ENCODE data around the gene MYLK. TPM values are rescaled to one million over a fixed set of nuclear protein-coding genes. Genes with fewer than 3 reads are reported as not detected.

MYLK gene
- total and polyA plus RNA-seq, 2 of the 4 experiments (the other 2 are of a cell fraction) = 299 to 484 TPM

DNA sequence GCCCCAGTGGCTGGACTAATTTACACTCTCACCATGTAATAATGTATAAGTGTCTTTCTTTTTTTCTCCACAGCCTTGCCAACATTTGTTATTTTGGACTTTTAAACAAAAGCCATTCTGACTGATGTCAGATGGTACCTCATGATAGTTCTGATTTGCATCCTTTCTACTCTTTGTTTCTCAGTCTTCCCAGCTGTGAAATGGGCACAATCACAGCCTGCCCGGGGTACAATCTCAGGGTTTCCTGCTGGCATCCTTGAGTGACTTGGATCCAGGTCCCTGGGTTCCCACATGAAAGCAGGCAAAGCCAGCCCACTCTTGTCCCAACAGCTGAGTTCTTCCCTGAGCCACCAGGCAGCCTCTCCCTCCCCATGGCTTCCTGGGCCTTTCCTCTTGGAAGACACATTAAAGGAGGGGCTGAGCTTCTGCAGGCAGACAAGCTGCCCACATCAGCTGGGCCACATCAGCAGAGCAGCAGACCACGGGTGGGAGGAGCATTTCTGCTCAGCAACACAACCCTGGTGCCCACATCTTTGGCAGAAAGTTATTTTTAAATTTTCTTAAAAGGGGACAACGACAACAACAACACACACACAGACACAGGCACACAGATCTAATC, 82.0 kb downstream of the MYLK start:
- H3K14ac ChIP-seq (replicated peaks; ENCODE audit: low read depth, low read length) = peak overlapping the region; percentile 64
- H3K4me1 ChIP-seq (ENCODE audit: control insufficient read depth, insufficient read depth, low read length) = peaks cover 17% of the 10 kb centered on the region
- H2AK5ac ChIP-seq (ENCODE audit: low read depth, low read length) = peak overlapping the region; percentile 75; the same call in 1 of the 2 replicates
- peak overlapping the region; percentile 25 for H2AFZ ChIP-seq (replicated peaks; ENCODE audit: low read length, poor library complexity)
- H3K23ac ChIP-seq (ENCODE audit: low read depth, low read length) = 0 out of 2 replicates have a peak overlapping the region, but pooled peaks have one; percentile 29
- H3K4me2 ChIP-seq (ENCODE audit: low read depth, low read length) = no peak overlapping the region
- peak overlapping the region; percentile 4 for H2BK5ac ChIP-seq (ENCODE audit: low read depth, low read length, poor library complexity, severe bottlenecking)
- H3K9me1 ChIP-seq (ENCODE audit: insufficient read depth, low read length) = peaks cover 20% of the 10 kb centered on the region
- peak overlapping the region; percentile 53 for H2BK120ac ChIP-seq (ENCODE audit: low read depth, low read length)
- no peak overlapping the region for H3K56ac ChIP-seq (ENCODE audit: extremely low read depth, insufficient read depth, low read length)
- DNase-seq (no peak), ATAC-seq (ENCODE audit: low read depth) (no peak)
- dilution Hi-C loops (cut with HindIII; ENCODE audit: low sequenced_read_pairs, unreplicated experiment) (no loop called here), intact Hi-C loops (cut with micrococcal nuclease) (no loop called here), in situ Hi-C loops (cut with MboI; ENCODE audit: low sequenced_read_pairs) (no loop called here)
- TF ChIP-seq SMC3 (IDR thresholded peaks at IDR 0.05; ENCODE audit: low read depth, low read length) (no peak), CHD1 (IDR thresholded peaks at IDR 0.05; ENCODE audit: low read depth, low read length) (no peak), CEBPB (IDR thresholded peaks at IDR 0.05; ENCODE audit: low read depth, low read length) (no peak), POLR2A (IDR thresholded peaks at IDR 0.05; ENCODE audit: low read depth, low read length) (no peak), BHLHE40 (IDR thresholded peaks at IDR 0.05; ENCODE audit: low read depth, low read length) (no peak), MXI1 (IDR thresholded peaks at IDR 0.05; ENCODE audit: borderline replicate concordance, low read depth, low read length) (no peak), RFX5 (IDR thresholded peaks at IDR 0.05; ENCODE audit: low read depth, low read length) (no peak), RAD21 (IDR thresholded peaks at IDR 0.05; ENCODE audit: low read length) (no peak)
- TF ChIP-seq, protein P1, sequence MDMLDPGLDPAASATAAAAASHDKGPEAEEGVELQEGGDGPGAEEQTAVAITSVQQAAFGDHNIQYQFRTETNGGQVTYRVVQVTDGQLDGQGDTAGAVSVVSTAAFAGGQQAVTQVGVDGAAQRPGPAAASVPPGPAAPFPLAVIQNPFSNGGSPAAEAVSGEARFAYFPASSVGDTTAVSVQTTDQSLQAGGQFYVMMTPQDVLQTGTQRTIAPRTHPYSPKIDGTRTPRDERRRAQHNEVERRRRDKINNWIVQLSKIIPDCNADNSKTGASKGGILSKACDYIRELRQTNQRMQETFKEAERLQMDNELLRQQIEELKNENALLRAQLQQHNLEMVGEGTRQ (IDR thresholded peaks at IDR 0.05; ENCODE audit: low read depth, low read length) = no peak
- TF ChIP-seq, protein P2, sequence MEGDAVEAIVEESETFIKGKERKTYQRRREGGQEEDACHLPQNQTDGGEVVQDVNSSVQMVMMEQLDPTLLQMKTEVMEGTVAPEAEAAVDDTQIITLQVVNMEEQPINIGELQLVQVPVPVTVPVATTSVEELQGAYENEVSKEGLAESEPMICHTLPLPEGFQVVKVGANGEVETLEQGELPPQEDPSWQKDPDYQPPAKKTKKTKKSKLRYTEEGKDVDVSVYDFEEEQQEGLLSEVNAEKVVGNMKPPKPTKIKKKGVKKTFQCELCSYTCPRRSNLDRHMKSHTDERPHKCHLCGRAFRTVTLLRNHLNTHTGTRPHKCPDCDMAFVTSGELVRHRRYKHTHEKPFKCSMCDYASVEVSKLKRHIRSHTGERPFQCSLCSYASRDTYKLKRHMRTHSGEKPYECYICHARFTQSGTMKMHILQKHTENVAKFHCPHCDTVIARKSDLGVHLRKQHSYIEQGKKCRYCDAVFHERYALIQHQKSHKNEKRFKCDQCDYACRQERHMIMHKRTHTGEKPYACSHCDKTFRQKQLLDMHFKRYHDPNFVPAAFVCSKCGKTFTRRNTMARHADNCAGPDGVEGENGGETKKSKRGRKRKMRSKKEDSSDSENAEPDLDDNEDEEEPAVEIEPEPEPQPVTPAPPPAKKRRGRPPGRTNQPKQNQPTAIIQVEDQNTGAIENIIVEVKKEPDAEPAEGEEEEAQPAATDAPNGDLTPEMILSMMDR (conservative IDR thresholded peaks at IDR 0.05; ENCODE audit: low read depth, low read length) = no peak
- peak overlapping the region; percentile 5 for H3K4ac ChIP-seq (ENCODE audit: low read depth, low read length)
- peak overlapping the region; percentile 29; the same call in 2 of the 3 replicates for H2BK15ac ChIP-seq (ENCODE audit: low read depth, low read length)
- peak overlapping the region; percentile 3; the same call in 1 of the 2 replicates for H4K5ac ChIP-seq (ENCODE audit: low read depth, low read length)
- peak overlapping the region; percentile 56 for H2AK9ac ChIP-seq (replicated peaks; ENCODE audit: low read depth, low read length, poor library complexity)
- H4K8ac ChIP-seq (ENCODE audit: low read depth in 2 of 2, low read length in 2 of 2) = peak overlapping the region; percentile 55 to 61; a peak in 3 of 4 replicates
- H3K79me1 ChIP-seq (ENCODE audit: low read depth in 1 of 2, low read length in 2 of 2) = peaks cover 48 to 89% of the 10 kb centered on the region in 2 experiments
- peak overlapping the region; percentile 62; the same call in 1 of the 2 replicates for H3K27ac ChIP-seq (ENCODE audit: insufficient read depth, low read length)
- peak overlapping the region; percentile 46 for H4K91ac ChIP-seq (ENCODE audit: insufficient read depth, low read depth, low read length)
- H3K9me3 ChIP-seq (ENCODE audit: control insufficient read depth, insufficient read depth, low read length) = no peaks in the 10 kb centered on the region
- H4K20me1 ChIP-seq (ENCODE audit: insufficient read depth, low read length) = no peaks in the 10 kb centered on the region
- no peak overlapping the region for H3K4me3 ChIP-seq (ENCODE audit: insufficient read depth, low read depth, low read length)
- POLR2A ChIA-PET (ENCODE audit: unreplicated experiment) = no interaction called here
- peak overlapping the region; percentile 22; the same call in 1 of the 2 replicates for H2BK20ac ChIP-seq (ENCODE audit: low read depth, low read length)
- CTCF ChIA-PET = no interaction called here
- H3K27me3 ChIP-seq (ENCODE audit: control insufficient read depth, insufficient read depth, low read length) = no peaks in the 10 kb centered on the region
- WGBS, 2 experiments (ENCODE audit: extremely low coverage in 2 of 2, insufficient read length in 1 of 2) = 0% methylated on average over 1 of the region's 3 CpGs; no CpG with 5 or more reads in 1 of the 2 experiments
- no TSS peak for BruUV-seq (replicated peaks)
- peaks cover 57% of the 10 kb centered on the region for H3K36me3 ChIP-seq (ENCODE audit: control insufficient read depth, insufficient read depth, low read length)
- H3K9ac ChIP-seq (ENCODE audit: low read depth, low read length) = no peak overlapping the region
- H3K18ac ChIP-seq (ENCODE audit: low read depth, low read length) = peak overlapping the region; percentile 62

Measured in IMR-90 (cell line).